Gastroesophageal sphincter (tissue), 3 donors: Measurements from ENCODE around the gene ZNHIT3.

ENCODE experiments used
- CTCF ChIP-seq, 4 experiments: fragments of 200-600 bp in 2 of 4; fragments of 450-650 bp in 2 of 4; sonication (generic) in 1 of 4; IDR thresholded peaks; one replicate each; pipeline ENCODE4 v1.5.1; 2017 to 2019; ENCODE audit warnings: antibody characterized with exemption in 4 of 4, mild to moderate bottlenecking in 2 of 4, moderate library complexity in 2 of 4
- EP300 ChIP-seq: sonication (generic); formaldehyde crosslinking; IDR thresholded peaks from one replicate; pipeline ENCODE4 v1.6.1; 2017; ENCODE audit warnings: antibody characterized with exemption, mild to moderate bottlenecking
- POLR2A ChIP-seq, 2 donors: fragments of 450-650 bp; IDR thresholded peaks; one replicate each; pipeline ENCODE4 v1.6.1; 2017; ENCODE audit warnings: antibody characterized with exemption in 2 of 2, mild to moderate bottlenecking in 2 of 2, moderate library complexity in 1 of 2
- POLR2AphosphoS5 ChIP-seq: sonication (generic); formaldehyde crosslinking; IDR thresholded peaks from one replicate; pipeline ENCODE4 v1.6.1; 2017; ENCODE audit warnings: antibody characterized with exemption

DNA sequence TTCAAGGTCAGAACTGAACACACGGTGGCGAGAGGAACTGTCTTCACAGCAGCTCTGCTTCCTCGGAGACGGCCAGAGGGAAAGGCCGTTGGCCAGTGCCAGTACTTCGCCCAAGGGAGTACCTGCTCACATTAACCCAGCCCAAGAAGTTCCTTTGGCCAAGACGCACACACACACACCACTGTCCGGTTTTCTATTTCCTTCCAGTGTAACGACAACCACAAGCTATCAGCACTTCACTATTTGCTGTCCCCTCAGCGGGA, 57.5 kb downstream of the ZNHIT3 start:
- TF ChIP-seq CTCF (IDR thresholded peaks at IDR 0.05) (peak in 2 of 4 experiments; percentile 21 to 37), POLR2A (IDR thresholded peaks at IDR 0.05) (peak in 1 of 2 donors; percentile 18), POLR2AphosphoS5 (no peak), EP300 (no peak)
